HL-60 (cell line): ENCODE measurements around the gene CHST9.

Experiments used
- DNase-seq, 2 experiments: peaks; one replicate each; pipeline ENCODE4 v3.0.0-alpha.2; 2010 to 2020; ENCODE audit warnings: low read depth in 1 of 2, low spot score in 1 of 2
- H3K27ac ChIP-seq: fragments of 250-450 bp; sonication (Bioruptor Pico); replicated peaks from 2 replicates; pipeline ENCODE4 v1.5.1; 2020; ENCODE audit warnings: mild to moderate bottlenecking, moderate library complexity
- H3K27me3 ChIP-seq: fragments of 250-450 bp; sonication (Bioruptor Pico); 2 replicates; pipeline ENCODE4 v1.5.1; 2021; ENCODE audit warnings: mild to moderate bottlenecking, moderate library complexity; ENCODE audit not compliant: insufficient read depth, poor library complexity, severe bottlenecking
- H3K4me3 ChIP-seq: replicated peaks from 2 replicates; pipeline ENCODE4 v1.5.1; 2011; ENCODE audit warnings: mild to moderate bottlenecking, control low read depth, low read length; ENCODE audit not compliant: insufficient read depth
- GABPA ChIP-seq: IDR thresholded peaks from 2 replicates; pipeline ENCODE4 v1.6.1; 2012; ENCODE audit warnings: low read depth
- POLR2AphosphoS5 ChIP-seq: IDR thresholded peaks from 2 replicates; pipeline ENCODE4 v1.6.1; 2012; ENCODE audit warnings: low read depth
- SPI1 ChIP-seq: IDR thresholded peaks from 2 replicates; pipeline ENCODE4 v1.6.1; 2012; ENCODE audit warnings: low read depth, mild to moderate bottlenecking, borderline replicate concordance
- TF ChIP-seq, protein P1 (sequence below): IDR thresholded peaks from 2 replicates; pipeline ENCODE4 v1.6.1; 2012; ENCODE audit warnings: low read depth; ENCODE audit not compliant: insufficient replicate concordance
- TF ChIP-seq, protein P2 (sequence below): IDR thresholded peaks from one replicate; pipeline ENCODE4 v1.5.1; 2011; ENCODE audit warnings: low read length, control low read depth, inconsistent platforms; ENCODE audit not compliant: insufficient read depth

The CHST9 gene

DNA sequence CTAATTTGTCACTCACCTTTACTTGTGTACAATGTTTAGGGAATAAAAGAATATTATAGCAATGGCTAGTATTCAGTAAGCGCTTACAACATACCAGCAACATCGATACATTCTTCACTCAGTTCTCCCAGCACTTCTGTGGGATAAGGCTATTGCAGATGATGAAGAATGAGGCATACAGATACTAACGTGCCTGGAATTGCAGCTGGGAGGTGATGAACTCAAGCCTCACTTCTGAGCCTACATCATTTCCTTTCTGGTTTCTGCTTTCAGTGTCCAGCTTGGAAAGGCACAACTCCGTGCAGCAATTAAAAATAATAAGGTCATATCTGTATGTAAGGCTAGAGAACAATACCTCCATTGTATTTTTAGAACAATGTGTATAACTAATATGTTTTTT, 224.2 kb downstream of the CHST9 start:
- H3K4me3 ChIP-seq, result no peak overlapping the region
- no peak for DNase-seq
- TF ChIP-seq, protein P1, sequence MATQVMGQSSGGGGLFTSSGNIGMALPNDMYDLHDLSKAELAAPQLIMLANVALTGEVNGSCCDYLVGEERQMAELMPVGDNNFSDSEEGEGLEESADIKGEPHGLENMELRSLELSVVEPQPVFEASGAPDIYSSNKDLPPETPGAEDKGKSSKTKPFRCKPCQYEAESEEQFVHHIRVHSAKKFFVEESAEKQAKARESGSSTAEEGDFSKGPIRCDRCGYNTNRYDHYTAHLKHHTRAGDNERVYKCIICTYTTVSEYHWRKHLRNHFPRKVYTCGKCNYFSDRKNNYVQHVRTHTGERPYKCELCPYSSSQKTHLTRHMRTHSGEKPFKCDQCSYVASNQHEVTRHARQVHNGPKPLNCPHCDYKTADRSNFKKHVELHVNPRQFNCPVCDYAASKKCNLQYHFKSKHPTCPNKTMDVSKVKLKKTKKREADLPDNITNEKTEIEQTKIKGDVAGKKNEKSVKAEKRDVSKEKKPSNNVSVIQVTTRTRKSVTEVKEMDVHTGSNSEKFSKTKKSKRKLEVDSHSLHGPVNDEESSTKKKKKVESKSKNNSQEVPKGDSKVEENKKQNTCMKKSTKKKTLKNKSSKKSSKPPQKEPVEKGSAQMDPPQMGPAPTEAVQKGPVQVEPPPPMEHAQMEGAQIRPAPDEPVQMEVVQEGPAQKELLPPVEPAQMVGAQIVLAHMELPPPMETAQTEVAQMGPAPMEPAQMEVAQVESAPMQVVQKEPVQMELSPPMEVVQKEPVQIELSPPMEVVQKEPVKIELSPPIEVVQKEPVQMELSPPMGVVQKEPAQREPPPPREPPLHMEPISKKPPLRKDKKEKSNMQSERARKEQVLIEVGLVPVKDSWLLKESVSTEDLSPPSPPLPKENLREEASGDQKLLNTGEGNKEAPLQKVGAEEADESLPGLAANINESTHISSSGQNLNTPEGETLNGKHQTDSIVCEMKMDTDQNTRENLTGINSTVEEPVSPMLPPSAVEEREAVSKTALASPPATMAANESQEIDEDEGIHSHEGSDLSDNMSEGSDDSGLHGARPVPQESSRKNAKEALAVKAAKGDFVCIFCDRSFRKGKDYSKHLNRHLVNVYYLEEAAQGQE, result no peak
- TF ChIP-seq GABPA (no peak), POLR2AphosphoS5 (no peak), SPI1 (no peak)
- TF ChIP-seq, protein P2, sequence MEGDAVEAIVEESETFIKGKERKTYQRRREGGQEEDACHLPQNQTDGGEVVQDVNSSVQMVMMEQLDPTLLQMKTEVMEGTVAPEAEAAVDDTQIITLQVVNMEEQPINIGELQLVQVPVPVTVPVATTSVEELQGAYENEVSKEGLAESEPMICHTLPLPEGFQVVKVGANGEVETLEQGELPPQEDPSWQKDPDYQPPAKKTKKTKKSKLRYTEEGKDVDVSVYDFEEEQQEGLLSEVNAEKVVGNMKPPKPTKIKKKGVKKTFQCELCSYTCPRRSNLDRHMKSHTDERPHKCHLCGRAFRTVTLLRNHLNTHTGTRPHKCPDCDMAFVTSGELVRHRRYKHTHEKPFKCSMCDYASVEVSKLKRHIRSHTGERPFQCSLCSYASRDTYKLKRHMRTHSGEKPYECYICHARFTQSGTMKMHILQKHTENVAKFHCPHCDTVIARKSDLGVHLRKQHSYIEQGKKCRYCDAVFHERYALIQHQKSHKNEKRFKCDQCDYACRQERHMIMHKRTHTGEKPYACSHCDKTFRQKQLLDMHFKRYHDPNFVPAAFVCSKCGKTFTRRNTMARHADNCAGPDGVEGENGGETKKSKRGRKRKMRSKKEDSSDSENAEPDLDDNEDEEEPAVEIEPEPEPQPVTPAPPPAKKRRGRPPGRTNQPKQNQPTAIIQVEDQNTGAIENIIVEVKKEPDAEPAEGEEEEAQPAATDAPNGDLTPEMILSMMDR, result no peak
- H3K27ac ChIP-seq, result no peak overlapping the region
- H3K27me3 ChIP-seq, result no peaks in the 10 kb centered on the region

DNA sequence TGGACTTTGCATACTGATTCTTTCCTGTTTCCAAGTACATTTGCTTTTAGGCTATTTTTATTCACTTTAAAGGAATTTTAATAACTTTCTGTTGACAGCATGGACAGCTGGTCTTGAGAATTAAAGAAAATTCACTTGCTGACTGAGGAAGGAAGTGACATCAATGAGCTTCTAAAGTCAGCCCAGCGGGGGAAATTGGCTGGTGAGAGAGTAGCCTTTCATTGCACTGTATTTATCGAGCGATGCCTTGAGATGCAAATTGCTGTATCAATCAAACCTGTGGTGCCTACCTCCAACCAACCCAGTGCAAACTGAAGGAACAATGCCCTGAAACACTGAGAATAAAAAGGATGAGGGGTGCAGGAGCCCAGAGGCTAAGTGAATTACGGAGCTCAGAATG, 228.2 kb downstream of the CHST9 start:
- no peaks in the 10 kb centered on the region for H3K27me3 ChIP-seq
- no peak overlapping the region for H3K4me3 ChIP-seq
- H3K27ac ChIP-seq, result no peak overlapping the region
- TF ChIP-seq, protein P2, result no peak
- peak; percentile 32; the same call in 1 of the 2 replicates for TF ChIP-seq SPI1
- no peak for DNase-seq

DNA sequence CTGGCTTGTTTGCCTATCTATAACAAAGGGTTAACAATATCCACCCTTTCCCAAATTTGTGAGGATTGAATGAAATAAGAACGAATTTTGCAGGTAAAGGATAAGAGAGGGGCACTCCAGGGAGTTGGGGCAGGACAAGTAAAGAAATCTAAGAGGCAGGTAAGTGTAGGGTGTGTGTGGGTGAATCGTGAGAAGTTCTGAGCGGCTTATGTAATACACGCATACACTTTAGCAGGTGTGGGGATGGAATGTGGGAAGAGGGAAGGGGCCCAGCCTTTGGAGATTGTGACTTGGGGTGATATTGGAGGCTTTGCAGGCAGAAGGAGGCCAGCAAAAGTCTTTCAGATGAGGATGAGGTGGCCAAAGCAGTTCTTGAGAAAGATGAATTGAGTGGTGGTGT, 236.4 kb downstream of the CHST9 start:
- Histone ChIP-seq H3K27me3 (peaks cover 9% of the 10 kb centered on the region), H3K4me3 (no peak overlapping the region), H3K27ac (no peak overlapping the region)
- no peak for DNase-seq
- TF ChIP-seq, protein P2, result no peak
- TF ChIP-seq, protein P1, result no peak
- no peak for TF ChIP-seq GABPA
- no peak for TF ChIP-seq SPI1

DNA sequence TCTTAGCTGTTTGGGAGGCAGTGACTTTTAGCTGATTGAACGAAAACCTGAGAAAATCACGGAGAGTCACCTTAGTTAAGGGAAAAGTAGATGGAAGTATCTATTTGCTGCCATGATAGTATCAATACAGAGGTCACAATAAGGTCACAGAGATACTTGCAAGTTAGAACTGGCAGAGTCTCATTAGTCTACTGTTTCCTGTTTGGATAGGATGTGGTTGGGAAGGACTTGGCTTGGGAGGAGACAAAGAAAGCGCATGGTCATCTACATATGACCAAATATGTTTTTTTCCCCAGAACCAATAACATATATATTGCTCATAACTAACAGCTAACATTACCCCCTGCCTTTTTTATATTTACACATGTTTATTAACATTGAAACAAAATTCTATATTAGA, 241.2 kb downstream of the CHST9 start:
- Histone ChIP-seq H3K4me3 (no peak overlapping the region), H3K27ac (no peak overlapping the region), H3K27me3 (peaks cover 4% of the 10 kb centered on the region)
- DNase-seq, result no peak
- TF ChIP-seq, protein P1, result no peak
- TF ChIP-seq SPI1, result no peak
- TF ChIP-seq GABPA, result no peak
- TF ChIP-seq, protein P2, result no peak
- TF ChIP-seq POLR2AphosphoS5, result no peak
